ENCODE results near the gene GNG14.

GRCh38 chr19:12668932-12669269 is 18.9 kb upstream of the GNG14 start:
- no peak for TF ChIP-seq POLR2A (IDR thresholded peaks at IDR 0.05; ENCODE audit: low read depth, low read length)
- TF ChIP-seq ZBED1 (IDR thresholded peaks at IDR 0.05; ENCODE audit: borderline replicate concordance): no peak
- TF ChIP-seq, protein P1, sequence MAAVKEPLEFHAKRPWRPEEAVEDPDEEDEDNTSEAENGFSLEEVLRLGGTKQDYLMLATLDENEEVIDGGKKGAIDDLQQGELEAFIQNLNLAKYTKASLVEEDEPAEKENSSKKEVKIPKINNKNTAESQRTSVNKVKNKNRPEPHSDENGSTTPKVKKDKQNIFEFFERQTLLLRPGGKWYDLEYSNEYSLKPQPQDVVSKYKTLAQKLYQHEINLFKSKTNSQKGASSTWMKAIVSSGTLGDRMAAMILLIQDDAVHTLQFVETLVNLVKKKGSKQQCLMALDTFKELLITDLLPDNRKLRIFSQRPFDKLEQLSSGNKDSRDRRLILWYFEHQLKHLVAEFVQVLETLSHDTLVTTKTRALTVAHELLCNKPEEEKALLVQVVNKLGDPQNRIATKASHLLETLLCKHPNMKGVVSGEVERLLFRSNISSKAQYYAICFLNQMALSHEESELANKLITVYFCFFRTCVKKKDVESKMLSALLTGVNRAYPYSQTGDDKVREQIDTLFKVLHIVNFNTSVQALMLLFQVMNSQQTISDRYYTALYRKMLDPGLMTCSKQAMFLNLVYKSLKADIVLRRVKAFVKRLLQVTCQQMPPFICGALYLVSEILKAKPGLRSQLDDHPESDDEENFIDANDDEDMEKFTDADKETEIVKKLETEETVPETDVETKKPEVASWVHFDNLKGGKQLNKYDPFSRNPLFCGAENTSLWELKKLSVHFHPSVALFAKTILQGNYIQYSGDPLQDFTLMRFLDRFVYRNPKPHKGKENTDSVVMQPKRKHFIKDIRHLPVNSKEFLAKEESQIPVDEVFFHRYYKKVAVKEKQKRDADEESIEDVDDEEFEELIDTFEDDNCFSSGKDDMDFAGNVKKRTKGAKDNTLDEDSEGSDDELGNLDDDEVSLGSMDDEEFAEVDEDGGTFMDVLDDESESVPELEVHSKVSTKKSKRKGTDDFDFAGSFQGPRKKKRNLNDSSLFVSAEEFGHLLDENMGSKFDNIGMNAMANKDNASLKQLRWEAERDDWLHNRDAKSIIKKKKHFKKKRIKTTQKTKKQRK (IDR thresholded peaks at IDR 0.05; ENCODE audit: low read depth, low read length): no peak
- TF ChIP-seq CBFB (IDR thresholded peaks at IDR 0.05; ENCODE audit: low read depth): no peak
- TF ChIP-seq PML (IDR thresholded peaks at IDR 0.05; ENCODE audit: low read length): no peak
- TF ChIP-seq CBX5 (IDR thresholded peaks at IDR 0.05; ENCODE audit: low read depth): no peak
- no peak for TF ChIP-seq SMC3 (IDR thresholded peaks at IDR 0.05; ENCODE audit: borderline replicate concordance, low read length)
- TF ChIP-seq, protein P2, sequence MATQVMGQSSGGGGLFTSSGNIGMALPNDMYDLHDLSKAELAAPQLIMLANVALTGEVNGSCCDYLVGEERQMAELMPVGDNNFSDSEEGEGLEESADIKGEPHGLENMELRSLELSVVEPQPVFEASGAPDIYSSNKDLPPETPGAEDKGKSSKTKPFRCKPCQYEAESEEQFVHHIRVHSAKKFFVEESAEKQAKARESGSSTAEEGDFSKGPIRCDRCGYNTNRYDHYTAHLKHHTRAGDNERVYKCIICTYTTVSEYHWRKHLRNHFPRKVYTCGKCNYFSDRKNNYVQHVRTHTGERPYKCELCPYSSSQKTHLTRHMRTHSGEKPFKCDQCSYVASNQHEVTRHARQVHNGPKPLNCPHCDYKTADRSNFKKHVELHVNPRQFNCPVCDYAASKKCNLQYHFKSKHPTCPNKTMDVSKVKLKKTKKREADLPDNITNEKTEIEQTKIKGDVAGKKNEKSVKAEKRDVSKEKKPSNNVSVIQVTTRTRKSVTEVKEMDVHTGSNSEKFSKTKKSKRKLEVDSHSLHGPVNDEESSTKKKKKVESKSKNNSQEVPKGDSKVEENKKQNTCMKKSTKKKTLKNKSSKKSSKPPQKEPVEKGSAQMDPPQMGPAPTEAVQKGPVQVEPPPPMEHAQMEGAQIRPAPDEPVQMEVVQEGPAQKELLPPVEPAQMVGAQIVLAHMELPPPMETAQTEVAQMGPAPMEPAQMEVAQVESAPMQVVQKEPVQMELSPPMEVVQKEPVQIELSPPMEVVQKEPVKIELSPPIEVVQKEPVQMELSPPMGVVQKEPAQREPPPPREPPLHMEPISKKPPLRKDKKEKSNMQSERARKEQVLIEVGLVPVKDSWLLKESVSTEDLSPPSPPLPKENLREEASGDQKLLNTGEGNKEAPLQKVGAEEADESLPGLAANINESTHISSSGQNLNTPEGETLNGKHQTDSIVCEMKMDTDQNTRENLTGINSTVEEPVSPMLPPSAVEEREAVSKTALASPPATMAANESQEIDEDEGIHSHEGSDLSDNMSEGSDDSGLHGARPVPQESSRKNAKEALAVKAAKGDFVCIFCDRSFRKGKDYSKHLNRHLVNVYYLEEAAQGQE (IDR thresholded peaks at IDR 0.05; ENCODE audit: low read depth, low read length): no peak
- no peak for TF ChIP-seq CTCF (IDR thresholded peaks at IDR 0.05 in 2 of 3, conservative IDR thresholded peaks at IDR 0.05 in 1 of 3; ENCODE audit: control insufficient read depth in 2 of 3, extremely low read depth in 1 of 3, insufficient read depth in 1 of 3, low read depth in 3 of 3, low read length in 3 of 3)
- no peak for TF ChIP-seq FOXM1 (IDR thresholded peaks at IDR 0.05; ENCODE audit: low read depth, low read length)
- no peak for TF ChIP-seq ZNF274 (IDR thresholded peaks at IDR 0.05; ENCODE audit: insufficient read depth, insufficient read length)
- no peak for TF ChIP-seq CREM (IDR thresholded peaks at IDR 0.05; ENCODE audit: low read depth)
- TF ChIP-seq SIN3A (IDR thresholded peaks at IDR 0.05; ENCODE audit: low read depth, low read length): no peak
- TF ChIP-seq, protein P3, sequence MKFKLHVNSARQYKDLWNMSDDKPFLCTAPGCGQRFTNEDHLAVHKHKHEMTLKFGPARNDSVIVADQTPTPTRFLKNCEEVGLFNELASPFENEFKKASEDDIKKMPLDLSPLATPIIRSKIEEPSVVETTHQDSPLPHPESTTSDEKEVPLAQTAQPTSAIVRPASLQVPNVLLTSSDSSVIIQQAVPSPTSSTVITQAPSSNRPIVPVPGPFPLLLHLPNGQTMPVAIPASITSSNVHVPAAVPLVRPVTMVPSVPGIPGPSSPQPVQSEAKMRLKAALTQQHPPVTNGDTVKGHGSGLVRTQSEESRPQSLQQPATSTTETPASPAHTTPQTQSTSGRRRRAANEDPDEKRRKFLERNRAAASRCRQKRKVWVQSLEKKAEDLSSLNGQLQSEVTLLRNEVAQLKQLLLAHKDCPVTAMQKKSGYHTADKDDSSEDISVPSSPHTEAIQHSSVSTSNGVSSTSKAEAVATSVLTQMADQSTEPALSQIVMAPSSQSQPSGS (IDR thresholded peaks at IDR 0.05; ENCODE audit: low read length): no peak
